Upper lobe of left lung (tissue), 6 donors: ENCODE measurements around the gene KCNK6. TPM values are rescaled to one million over a fixed set of nuclear protein-coding genes. Genes with fewer than 3 reads are reported as not detected.

Source experiments
- ATAC-seq, 2 donors: fragments of 200-7000 bp; cut with Tn5 transposase; one replicate each; pipeline ENCODE4 v1.9.1; 2022; ENCODE audit warnings: mild to moderate bottlenecking in 2 of 2, moderate library complexity in 2 of 2; ENCODE audit not compliant: low FRiP score in 2 of 2
- DNase-seq, 2 donors: peaks; one replicate each; pipeline ENCODE4 v3.0.0-alpha.2; 2019 to 2020
- H3K27ac ChIP-seq, 4 donors: fragments of 200-600 bp; sonication (generic); one replicate each; pipeline ENCODE4 v1.5.1; 2016 to 2019
- H3K27me3 ChIP-seq, 4 donors: fragments of 200-600 bp; sonication (generic); one replicate each; pipeline ENCODE4 v1.5.1; 2017 to 2019
- H3K36me3 ChIP-seq, 4 donors: fragments of 200-600 bp; sonication (generic); one replicate each; pipeline ENCODE4 v1.5.1; 2016 to 2019
- H3K4me1 ChIP-seq, 4 donors: fragments of 200-600 bp; sonication (generic); one replicate each; pipeline ENCODE4 v1.5.1; 2018 to 2019
- H3K4me3 ChIP-seq, 4 donors: fragments of 200-600 bp; sonication (generic); one replicate each; pipeline ENCODE4 v1.5.1; 2017 to 2019; ENCODE audit warnings: mild to moderate bottlenecking in 2 of 4, moderate library complexity in 1 of 4
- H3K9me3 ChIP-seq, 4 donors: fragments of 200-600 bp; sonication (generic); one replicate each; pipeline ENCODE4 v1.5.1; 2018 to 2019
- EP300 ChIP-seq, 4 donors: sonication (generic); formaldehyde crosslinking; IDR thresholded peaks; one replicate each; pipeline ENCODE4 v1.5.1; 2017; ENCODE audit warnings: antibody characterized with exemption in 4 of 4, control low read depth in 2 of 4
- POLR2A ChIP-seq, 4 donors: fragments of 450-650 bp; IDR thresholded peaks; one replicate each; pipeline ENCODE4 v1.5.1; 2016 to 2017; ENCODE audit warnings: antibody characterized with exemption in 4 of 4, mild to moderate bottlenecking in 2 of 4
- POLR2AphosphoS5 ChIP-seq, 2 donors: sonication (generic); formaldehyde crosslinking; IDR thresholded peaks; one replicate each; pipeline ENCODE4 v1.5.1; 2017; ENCODE audit warnings: antibody characterized with exemption in 2 of 2
- WGBS, 2 donors: methylation state at CpG; one replicate each; pipeline ENCODE4 v1.1.5; 2017 to 2018; 5-methylcytosine and 5-hydroxymethylcytosine counted together
- total RNA-seq, 6 donors: library from RNA; depleted of rRNA in 4 of 6; stranded (reverse); fragments of >200 nt in 4 of 6; gene quantifications; one replicate each; pipeline versions ENCODE4 v1.1.0 to v1.2.1, GENCODE V29; 2016 to 2021
- TF ChIP-seq, protein P1 (sequence below), 6 experiments: fragments of 450-650 bp in 4 of 6; fragments of 200-600 bp in 2 of 6; sonication (generic) in 2 of 6; IDR thresholded peaks; one replicate each; pipeline ENCODE4 v1.5.1; 2016 to 2019; ENCODE audit warnings: antibody characterized with exemption in 6 of 6
- donor health status: DM: no; HTN: no; CAD: no; lungs with moderate emphysema.
- donor health status: DM: no; HTN: yes; CAD: no; lungs with severe emphysema.

KCNK6 gene
- total RNA-seq, 6 donors from 2014 or later: 6.8 to 22.0 (median 12.0) TPM

DNA sequence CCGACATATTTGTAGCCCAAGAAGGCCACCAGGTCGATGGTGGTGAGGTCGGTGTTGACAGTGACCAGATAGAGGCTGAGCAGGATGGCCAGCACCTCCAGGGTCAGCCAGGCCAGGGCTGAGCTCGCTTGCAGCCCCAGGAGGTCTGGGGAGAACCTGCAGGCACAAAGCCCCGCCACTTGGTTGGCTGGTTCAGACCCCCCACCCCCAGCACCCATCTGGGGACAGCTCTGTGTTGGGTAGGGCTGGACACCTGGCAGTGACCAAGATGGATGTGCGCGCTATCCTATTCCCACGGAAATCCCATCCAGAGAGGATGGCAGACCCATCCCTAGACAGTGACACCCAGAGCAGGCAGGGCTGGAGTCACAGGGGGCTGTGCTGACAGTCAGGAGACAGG lies 12.0 kb upstream of the KCNK6 start:
- Histone ChIP-seq H3K4me1 (peaks cover 10 to 24% (median 13%) of the 10 kb centered on the region in 4 donors), H3K9me3 (no peaks in the 10 kb centered on the region), H3K36me3 (peaks cover 0 to 36% (median 22%) of the 10 kb centered on the region in 4 donors), H3K4me3 (no peak overlapping the region), H3K27ac (no peak overlapping the region), H3K27me3 (no peaks in the 10 kb centered on the region)
- 91 to 93% methylated on average over 4 to 8 of the region's 8 CpGs for WGBS, 2 donors
- TF ChIP-seq EP300 (IDR thresholded peaks at IDR 0.05): no peak
- no peak for ATAC-seq
- no peak for DNase-seq

DNA sequence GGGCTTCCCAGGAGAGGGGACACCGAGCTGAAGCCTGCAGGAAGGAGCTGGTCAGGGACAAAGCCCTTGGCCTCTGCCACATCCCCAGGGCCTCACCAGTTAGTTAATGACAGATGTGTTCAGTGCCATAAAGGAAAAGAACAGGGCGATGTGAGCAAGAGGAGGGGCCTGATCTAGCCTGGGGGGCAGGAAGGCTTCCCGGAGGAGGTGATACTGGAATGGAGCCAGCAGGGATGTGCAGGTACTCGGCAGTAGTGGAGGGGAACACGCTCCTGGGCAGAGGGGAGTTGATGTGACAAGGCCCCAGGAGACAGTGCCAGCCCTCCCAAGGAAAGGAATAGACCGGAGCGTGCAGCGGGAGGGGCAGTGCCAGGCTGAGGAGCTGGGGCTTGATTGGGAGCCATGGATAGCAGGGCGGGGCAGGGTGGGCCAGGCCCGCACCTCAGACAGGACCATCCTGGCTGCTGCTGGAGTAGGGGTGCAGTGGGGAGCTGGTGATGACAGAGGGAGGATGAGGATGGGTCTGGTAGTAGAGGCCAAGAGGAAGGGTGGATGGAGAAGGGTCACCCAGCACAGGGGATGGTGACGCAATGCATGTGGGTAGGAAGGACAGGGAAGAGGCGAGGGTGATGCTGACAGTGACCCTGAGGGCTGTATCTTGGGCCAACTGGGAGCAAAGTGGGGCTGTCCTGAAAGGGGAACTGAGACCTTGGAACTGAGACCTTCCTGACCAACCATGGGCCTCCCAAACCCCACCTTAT lies 11.5 kb upstream of the KCNK6 start:
- Histone ChIP-seq H3K4me3 (no peak overlapping the region), H3K4me1 (peaks cover 10 to 23% (median 13%) of the 10 kb centered on the region in 4 donors), H3K9me3 (no peaks in the 10 kb centered on the region), H3K36me3 (peaks cover 0 to 36% (median 22%) of the 10 kb centered on the region in 4 donors), H3K27me3 (no peaks in the 10 kb centered on the region), H3K27ac (no peak overlapping the region)
- WGBS, 2 donors: 89 to 93% methylated on average over 12 of the region's 12 CpGs
- no peak for ATAC-seq
- no peak for DNase-seq
- TF ChIP-seq POLR2A (IDR thresholded peaks at IDR 0.05) (no peak), POLR2AphosphoS5 (IDR thresholded peaks at IDR 0.05) (no peak), EP300 (IDR thresholded peaks at IDR 0.05) (no peak)
- TF ChIP-seq, protein P1, sequence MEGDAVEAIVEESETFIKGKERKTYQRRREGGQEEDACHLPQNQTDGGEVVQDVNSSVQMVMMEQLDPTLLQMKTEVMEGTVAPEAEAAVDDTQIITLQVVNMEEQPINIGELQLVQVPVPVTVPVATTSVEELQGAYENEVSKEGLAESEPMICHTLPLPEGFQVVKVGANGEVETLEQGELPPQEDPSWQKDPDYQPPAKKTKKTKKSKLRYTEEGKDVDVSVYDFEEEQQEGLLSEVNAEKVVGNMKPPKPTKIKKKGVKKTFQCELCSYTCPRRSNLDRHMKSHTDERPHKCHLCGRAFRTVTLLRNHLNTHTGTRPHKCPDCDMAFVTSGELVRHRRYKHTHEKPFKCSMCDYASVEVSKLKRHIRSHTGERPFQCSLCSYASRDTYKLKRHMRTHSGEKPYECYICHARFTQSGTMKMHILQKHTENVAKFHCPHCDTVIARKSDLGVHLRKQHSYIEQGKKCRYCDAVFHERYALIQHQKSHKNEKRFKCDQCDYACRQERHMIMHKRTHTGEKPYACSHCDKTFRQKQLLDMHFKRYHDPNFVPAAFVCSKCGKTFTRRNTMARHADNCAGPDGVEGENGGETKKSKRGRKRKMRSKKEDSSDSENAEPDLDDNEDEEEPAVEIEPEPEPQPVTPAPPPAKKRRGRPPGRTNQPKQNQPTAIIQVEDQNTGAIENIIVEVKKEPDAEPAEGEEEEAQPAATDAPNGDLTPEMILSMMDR (IDR thresholded peaks at IDR 0.05): no peak

DNA sequence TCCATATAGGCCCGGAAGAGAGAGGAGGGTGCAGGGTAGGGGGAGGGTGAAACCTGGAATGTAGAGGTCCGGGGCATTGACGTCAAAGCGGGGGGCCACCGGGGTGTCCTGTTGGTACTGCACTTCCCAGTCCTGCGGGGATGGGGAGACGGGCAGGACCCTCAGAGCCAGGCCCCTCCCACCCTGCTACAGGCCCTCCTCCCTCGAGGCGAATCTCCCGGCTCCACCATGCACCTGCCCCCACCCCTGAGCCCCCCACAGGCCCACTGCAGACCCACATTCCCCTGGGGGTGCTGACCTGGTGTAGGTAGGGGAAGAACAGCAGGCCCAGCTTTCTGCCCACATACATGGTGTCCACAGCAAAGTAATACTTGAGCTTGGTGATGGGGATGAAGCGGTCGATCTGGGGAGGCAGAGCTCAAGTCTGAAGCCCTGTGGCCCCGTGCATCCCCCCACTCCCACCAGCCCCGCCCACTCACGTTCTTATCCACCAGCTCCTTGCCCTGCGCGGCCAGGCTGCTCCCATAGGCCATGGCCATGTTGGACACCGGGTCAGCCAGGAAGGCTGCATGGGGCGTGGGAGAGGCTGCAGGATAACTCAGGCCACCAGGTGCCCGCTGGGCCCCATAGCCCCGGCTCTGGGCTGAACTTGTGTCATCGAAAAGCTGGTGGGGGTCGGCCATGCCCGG lies 10.6 kb upstream of the KCNK6 start:
- H3K4me1 ChIP-seq: peaks cover 6 to 17% (median 11%) of the 10 kb centered on the region in 4 donors
- H3K4me3 ChIP-seq: no peak overlapping the region
- H3K27ac ChIP-seq: no peak overlapping the region
- 92 to 93% methylated on average over 16 to 22 of the region's 24 CpGs for WGBS, 2 donors
- no peaks in the 10 kb centered on the region for H3K27me3 ChIP-seq
- no peaks in the 10 kb centered on the region for H3K9me3 ChIP-seq
- no peak for TF ChIP-seq POLR2A (IDR thresholded peaks at IDR 0.05)
- DNase-seq (peak in 1 of 2 donors; percentile 77), ATAC-seq (no peak)
- H3K36me3 ChIP-seq: peaks cover 0 to 36% (median 22%) of the 10 kb centered on the region in 4 donors

DNA sequence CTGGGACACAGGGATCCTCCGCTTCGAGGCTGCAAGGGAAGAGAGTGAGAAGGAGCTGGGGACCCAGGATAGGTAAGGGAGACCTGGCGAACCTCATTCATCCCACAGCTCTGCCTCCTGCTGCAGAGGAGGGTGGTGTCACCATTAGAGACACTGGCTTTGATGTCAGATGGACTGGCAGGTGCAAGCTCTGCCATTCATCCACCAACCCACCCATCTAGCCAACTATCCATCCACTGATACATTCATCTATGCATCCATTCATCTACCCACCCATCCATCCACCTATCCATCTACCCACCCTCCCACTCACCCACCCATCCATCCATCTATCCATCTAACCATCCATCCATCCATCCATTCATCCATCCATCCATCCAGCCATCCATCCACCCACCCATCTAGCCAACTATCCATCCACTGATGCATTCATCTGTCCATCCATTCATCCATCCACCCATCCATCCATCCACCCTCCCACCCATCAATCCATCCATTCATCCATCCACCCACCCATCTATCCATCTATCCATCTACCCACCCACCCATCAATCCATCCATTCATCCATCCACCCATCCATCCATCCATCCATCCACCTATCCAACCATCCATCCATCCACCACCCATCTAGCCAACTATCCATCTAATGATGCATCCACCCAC lies 9.9 kb upstream of the KCNK6 start:
- Histone ChIP-seq H3K27ac (no peak overlapping the region), H3K9me3 (no peaks in the 10 kb centered on the region), H3K4me1 (peaks cover 3 to 16% (median 9%) of the 10 kb centered on the region in 4 donors), H3K36me3 (peaks cover 0 to 36% (median 22%) of the 10 kb centered on the region in 4 donors), H3K4me3 (no peak overlapping the region), H3K27me3 (no peaks in the 10 kb centered on the region)
- ATAC-seq: no peak
- TF ChIP-seq EP300 (IDR thresholded peaks at IDR 0.05) (no peak), POLR2AphosphoS5 (IDR thresholded peaks at IDR 0.05) (no peak), POLR2A (IDR thresholded peaks at IDR 0.05) (no peak)
- TF ChIP-seq, protein P1 (IDR thresholded peaks at IDR 0.05): no peak
- 94% methylated on average over 3 of the region's 3 CpGs for WGBS, 2 donors
- DNase-seq: no peak

DNA sequence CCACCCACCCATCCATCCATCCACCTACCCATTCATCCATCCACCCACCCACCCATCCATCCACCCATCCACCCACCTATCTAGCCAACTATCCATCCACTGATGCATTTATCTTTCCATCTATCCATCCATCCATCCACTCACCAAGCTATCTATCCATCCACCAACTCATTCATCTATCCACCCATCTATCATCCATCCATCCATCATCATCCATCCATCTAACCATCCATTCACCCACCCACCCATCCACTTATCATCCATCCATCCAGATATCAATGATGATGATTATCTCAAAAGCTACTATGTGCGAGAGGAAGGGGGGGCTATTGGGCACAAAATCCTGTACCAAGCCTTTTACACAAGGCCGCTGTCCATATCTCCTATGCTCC lies 9.4 kb upstream of the KCNK6 start:
- Histone ChIP-seq H3K4me1 (peaks cover 4 to 20% (median 10%) of the 10 kb centered on the region in 4 donors), H3K36me3 (peaks cover 0 to 36% (median 22%) of the 10 kb centered on the region in 4 donors), H3K9me3 (no peaks in the 10 kb centered on the region), H3K27me3 (no peaks in the 10 kb centered on the region), H3K27ac (no peak overlapping the region), H3K4me3 (no peak overlapping the region)
- no peak for TF ChIP-seq EP300 (IDR thresholded peaks at IDR 0.05)
- TF ChIP-seq, protein P1 (IDR thresholded peaks at IDR 0.05): no peak
- no peak for TF ChIP-seq POLR2A (IDR thresholded peaks at IDR 0.05)
- TF ChIP-seq POLR2AphosphoS5 (IDR thresholded peaks at IDR 0.05): no peak
- DNase-seq (no peak), ATAC-seq (no peak)
- WGBS, 2 donors: 88 to 97% methylated on average over 2 of the region's 2 CpGs
